Measurements from ENCODE around the gene UQCC5. TPM values are rescaled to one million over a fixed set of nuclear protein-coding genes. Genes with fewer than 3 reads are reported as not detected.

UQCC5 gene
- total and polyA plus RNA-seq, 2 experiments from 2014 or later = 0.32 to 64.2 TPM

DNA sequence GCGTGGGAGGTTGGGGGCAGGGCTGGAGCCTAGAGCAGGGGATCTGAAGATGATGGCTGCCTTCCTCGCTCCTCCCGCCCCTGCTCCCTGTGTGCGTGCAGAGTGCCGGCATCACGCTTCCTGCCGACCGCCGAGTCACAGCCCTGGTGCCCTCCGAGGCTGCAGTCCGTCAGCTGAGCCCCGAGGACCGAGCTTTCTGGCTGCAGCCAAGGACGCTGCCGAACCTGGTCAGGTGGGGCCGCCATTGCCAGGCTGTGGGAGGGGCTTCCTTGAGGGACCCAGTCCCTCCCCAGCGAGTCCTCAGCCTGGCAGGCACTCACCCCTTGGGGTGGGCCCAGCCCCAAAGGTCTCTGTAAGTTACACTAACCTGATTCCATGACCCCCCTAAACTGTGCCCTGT, 23.7 kb upstream of the UQCC5 start:
- Histone ChIP-seq H3K4me2 (ENCODE audit: unreplicated experiment) (no peak overlapping the region), H3K27me3 (replicated peaks; ENCODE audit: insufficient read depth) (no peaks in the 10 kb centered on the region; the same call in 1 of the 2 replicates), H3F3A (ENCODE audit: insufficient read depth) (no peaks in the 10 kb centered on the region), H3K4me3 (no peak overlapping the region), H3K9me3 (ENCODE audit: low read depth) (no peaks in the 10 kb centered on the region), H3K9me2 (ENCODE audit: insufficient read depth) (no peaks in the 10 kb centered on the region), H3K79me2 (ENCODE audit: insufficient read depth) (no peaks in the 10 kb centered on the region), H3K4me1 (ENCODE audit: insufficient read depth) (no peaks in the 10 kb centered on the region), H4K20me1 (ENCODE audit: insufficient read depth) (no peaks in the 10 kb centered on the region), H3K36me3 (ENCODE audit: low read depth) (no peaks in the 10 kb centered on the region), H3K27ac (no peak overlapping the region), H3K9ac (no peak overlapping the region), H2AFZ (no peak overlapping the region)
- DNase-seq = no peak
- TF ChIP-seq EZH2phosphoT487 (IDR thresholded peaks at IDR 0.05; ENCODE audit: insufficient read depth, low read depth) = no peak
- no peak for TF ChIP-seq EZH2 (IDR thresholded peaks at IDR 0.05; ENCODE audit: insufficient read depth, poor library complexity, severe bottlenecking)
- WGBS, 2 experiments (ENCODE audit: low coverage in 1 of 2, low lambda C conversion rate in 2 of 2, missing lambda C conversion rate in 2 of 2) = 53 to 62% methylated on average over 17 of the region's 17 CpGs
- in situ Hi-C loops (cut with MboI) = no loop called here

DNA sequence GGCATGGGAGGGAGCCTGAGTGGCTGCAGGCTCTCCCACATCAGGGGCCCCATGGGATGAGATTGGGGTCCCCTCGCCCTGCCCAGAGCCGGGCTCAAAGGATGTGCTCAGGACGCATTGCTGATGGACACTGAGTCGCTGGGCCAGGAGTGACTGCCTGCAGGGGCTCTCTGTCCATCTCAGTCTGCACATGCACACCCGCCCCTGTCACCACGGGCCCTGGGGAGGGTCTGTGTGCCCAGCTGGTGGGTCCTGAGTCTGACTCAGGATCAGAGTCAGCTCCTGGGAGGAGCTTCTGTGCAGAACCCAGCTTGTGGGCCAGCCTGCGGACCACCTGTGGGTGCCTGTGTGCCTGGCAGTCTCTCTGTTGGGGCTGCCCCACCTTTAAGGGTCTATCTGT, 23.1 kb upstream of the UQCC5 start:
- 66 to 76% methylated on average over 7 of the region's 7 CpGs for WGBS, 2 experiments (ENCODE audit: low coverage in 1 of 2, low lambda C conversion rate in 2 of 2, missing lambda C conversion rate in 2 of 2)
- Histone ChIP-seq H3K27ac (no peak overlapping the region), H4K20me1 (ENCODE audit: insufficient read depth) (no peaks in the 10 kb centered on the region), H2AFZ (no peak overlapping the region), H3K4me3 (no peak overlapping the region), H3K79me2 (ENCODE audit: insufficient read depth) (no peaks in the 10 kb centered on the region), H3K36me3 (ENCODE audit: low read depth) (no peaks in the 10 kb centered on the region), H3K9ac (no peak overlapping the region), H3K9me2 (ENCODE audit: insufficient read depth) (no peaks in the 10 kb centered on the region), H3K9me3 (ENCODE audit: low read depth) (no peaks in the 10 kb centered on the region), H3K4me2 (ENCODE audit: unreplicated experiment) (no peak overlapping the region), H3K27me3 (replicated peaks; ENCODE audit: insufficient read depth) (no peaks in the 10 kb centered on the region; the same call in 1 of the 2 replicates), H3F3A (ENCODE audit: insufficient read depth) (no peaks in the 10 kb centered on the region), H3K4me1 (ENCODE audit: insufficient read depth) (no peaks in the 10 kb centered on the region)
- DNase-seq = no peak
- no peak for TF ChIP-seq EZH2phosphoT487 (IDR thresholded peaks at IDR 0.05; ENCODE audit: insufficient read depth, low read depth)
- no peak for TF ChIP-seq EZH2 (IDR thresholded peaks at IDR 0.05; ENCODE audit: insufficient read depth, poor library complexity, severe bottlenecking)
- in situ Hi-C loops (cut with MboI) = no loop called here

DNA sequence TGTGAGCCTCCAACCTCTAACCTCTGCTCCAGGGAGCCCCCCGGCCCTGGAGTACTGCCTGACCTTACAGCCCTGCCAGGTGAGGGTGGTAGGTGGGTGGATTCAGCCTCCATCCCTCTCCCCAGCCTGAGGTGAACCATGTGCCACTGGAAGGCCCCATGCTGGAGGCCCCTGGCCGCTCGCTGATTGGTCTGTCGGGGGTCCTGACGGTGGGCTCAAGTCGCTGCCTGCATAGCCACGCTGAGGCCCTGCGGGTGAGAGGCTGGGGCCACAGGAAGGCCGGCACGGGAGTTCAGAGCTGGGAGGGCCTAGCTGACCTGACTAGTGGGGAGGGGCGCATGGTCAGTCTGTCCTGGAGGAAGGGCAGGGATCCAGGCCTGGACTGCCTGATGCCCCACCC, 21.8 kb upstream of the UQCC5 start:
- TF ChIP-seq EZH2phosphoT487 (IDR thresholded peaks at IDR 0.05; ENCODE audit: insufficient read depth, low read depth) (no peak), EZH2 (IDR thresholded peaks at IDR 0.05; ENCODE audit: insufficient read depth, poor library complexity, severe bottlenecking) (no peak)
- no peaks in the 10 kb centered on the region for H3K36me3 ChIP-seq (ENCODE audit: low read depth)
- H3K9ac ChIP-seq = no peak overlapping the region
- no peaks in the 10 kb centered on the region for H3F3A ChIP-seq (ENCODE audit: insufficient read depth)
- H3K4me2 ChIP-seq (ENCODE audit: unreplicated experiment) = no peak overlapping the region
- no peak overlapping the region for H3K27ac ChIP-seq
- no peaks in the 10 kb centered on the region for H4K20me1 ChIP-seq (ENCODE audit: insufficient read depth)
- in situ Hi-C loops (cut with MboI) = no loop called here
- no peaks in the 10 kb centered on the region for H3K4me1 ChIP-seq (ENCODE audit: insufficient read depth)
- no peak overlapping the region for H3K4me3 ChIP-seq
- no peaks in the 10 kb centered on the region; the same call in 1 of the 2 replicates for H3K27me3 ChIP-seq (replicated peaks; ENCODE audit: insufficient read depth)
- no peak overlapping the region for H2AFZ ChIP-seq
- no peak for DNase-seq
- H3K9me2 ChIP-seq (ENCODE audit: insufficient read depth) = no peaks in the 10 kb centered on the region
- H3K79me2 ChIP-seq (ENCODE audit: insufficient read depth) = no peaks in the 10 kb centered on the region
- WGBS, 2 experiments (ENCODE audit: low coverage in 1 of 2, low lambda C conversion rate in 2 of 2, missing lambda C conversion rate in 2 of 2) = 63 to 64% methylated on average over 11 of the region's 11 CpGs
- no peaks in the 10 kb centered on the region for H3K9me3 ChIP-seq (ENCODE audit: low read depth)

GRCh38 chr3:52515192-52515591, 21.2 kb upstream of the UQCC5 start:
- no peak for DNase-seq
- Histone ChIP-seq H3K36me3 (ENCODE audit: low read depth) (no peaks in the 10 kb centered on the region), H3K79me2 (ENCODE audit: insufficient read depth) (no peaks in the 10 kb centered on the region), H2AFZ (no peak overlapping the region), H3K4me2 (ENCODE audit: unreplicated experiment) (no peak overlapping the region), H3F3A (ENCODE audit: insufficient read depth) (no peaks in the 10 kb centered on the region), H3K9me3 (ENCODE audit: low read depth) (no peaks in the 10 kb centered on the region), H3K9ac (no peak overlapping the region), H3K4me1 (ENCODE audit: insufficient read depth) (no peaks in the 10 kb centered on the region), H3K4me3 (no peak overlapping the region), H4K20me1 (ENCODE audit: insufficient read depth) (no peaks in the 10 kb centered on the region), H3K27ac (no peak overlapping the region), H3K9me2 (ENCODE audit: insufficient read depth) (no peaks in the 10 kb centered on the region), H3K27me3 (replicated peaks; ENCODE audit: insufficient read depth) (no peaks in the 10 kb centered on the region; the same call in 1 of the 2 replicates)
- 4 to 43% methylated on average over 3 to 6 of the region's 6 CpGs for WGBS, 2 experiments (ENCODE audit: low coverage in 1 of 2, low lambda C conversion rate in 2 of 2, missing lambda C conversion rate in 2 of 2)
- no peak for TF ChIP-seq EZH2phosphoT487 (IDR thresholded peaks at IDR 0.05; ENCODE audit: insufficient read depth, low read depth)
- no peak for TF ChIP-seq EZH2 (IDR thresholded peaks at IDR 0.05; ENCODE audit: insufficient read depth, poor library complexity, severe bottlenecking)
- in situ Hi-C loops (cut with MboI) = no loop called here
